K562 (cell line): Measurements from ENCODE around the gene SKP2. TPM values are rescaled to one million over a fixed set of nuclear protein-coding genes. Genes with fewer than 3 reads are reported as not detected.

Experiments used
- ATAC-seq: fragments of 200-7000 bp; cut with Tn5 transposase; 3 replicates; pipeline ENCODE4 v1.9.1; 2020; ENCODE audit warnings: moderate library complexity
- Bru-seq: library from RNA; stranded (reverse); fragments of 400-500 nt; gene quantifications from one replicate; lab custom pipeline; 2021; lab: Mats Ljungman, UMichigan
- BruChase-seq, 2 experiments: library from RNA; stranded (reverse); fragments of 400-500 nt; gene quantifications; one replicate each; lab custom pipeline; 2021; lab: Mats Ljungman, UMichigan
- BruUV-seq: library from RNA; stranded (reverse); fragments of 400-500 nt; replicated peaks from 2 replicates; lab custom pipeline; 2021; lab: Mats Ljungman, UMichigan
- CTCF ChIA-PET: fragments of 300-600 bp; formaldehyde crosslinking; extraction: SDS; loops from one replicate; lab custom pipeline; 2021; ENCODE audit warnings: low intra/inter-chr PET ratio; lab: Yijun Ruan, JAX
- POLR2A ChIA-PET: fragments of 300-600, 350-650 bp; sonication (Branson Sonifier 250); formaldehyde crosslinking; extraction: SDS; loops from one replicate; lab custom pipeline; 2021; ENCODE audit warnings: antibody characterized with exemption, inconsistent platforms; lab: Yijun Ruan, JAX
- DNase-seq, 4 experiments: peaks; one replicate each; pipeline versions ENCODE4 v3.0.0 to v3.0.0-alpha.2; 2011 to 2018; ENCODE audit warnings: low spot score in 3 of 4, mixed read lengths in 3 of 4; ENCODE audit errors: extremely low read depth in 1 of 4
- FAIRE-seq: peaks from 2 replicates; lab custom pipeline; 2011; peaks lifted over from hg19 to GRCh38; lab: Jason Lieb, UNC
- H2AFZ ChIP-seq: 2 replicates; pipeline ENCODE4 v1.6.0; 2011; ENCODE audit warnings: low read depth, low read length, control low read depth, inconsistent platforms
- H3K27ac ChIP-seq: fragments of 200-600 bp; 3 replicates; pipeline ENCODE4 v1.8.0; 2011; ENCODE audit warnings: low read depth, mild to moderate bottlenecking, control low read depth, inconsistent platforms, low read length, moderate library complexity, mixed read lengths; ENCODE audit errors: extremely low read depth
- H3K27me3 ChIP-seq, 2 experiments: fragments of 300-600 bp in 1 of 2; 2 replicates in 1 of 2; 3 replicates in 1 of 2; pipeline versions ENCODE4 v1.6.0 to v1.8.0; 2011; ENCODE audit warnings: inconsistent platforms in 2 of 2, low read length in 2 of 2, mild to moderate bottlenecking in 1 of 2, mixed read lengths in 1 of 2, moderate library complexity in 1 of 2; ENCODE audit not compliant: control insufficient read depth in 2 of 2, insufficient read depth in 2 of 2
- H3K36me3 ChIP-seq: fragments of 300-600 bp; 3 replicates; pipeline ENCODE4 v1.8.0; 2011; ENCODE audit warnings: mild to moderate bottlenecking, low read length, inconsistent platforms; ENCODE audit not compliant: control insufficient read depth, insufficient read depth
- H3K4me1 ChIP-seq, 2 experiments: fragments of 200-600 bp in 1 of 2; replicated peaks in 1 of 2; 2 replicates in 1 of 2; 3 replicates in 1 of 2; pipeline versions ENCODE4 v1.5.1 to v1.8.0; 2011; ENCODE audit warnings: inconsistent platforms in 2 of 2, low read length in 2 of 2, mild to moderate bottlenecking in 1 of 2, mixed read lengths in 1 of 2, moderate library complexity in 1 of 2; ENCODE audit not compliant: control insufficient read depth in 2 of 2, insufficient read depth in 2 of 2
- H3K4me2 ChIP-seq: 2 replicates; pipeline ENCODE4 v1.6.1; 2011; ENCODE audit warnings: low read length, control low read depth, inconsistent platforms, mixed read lengths; ENCODE audit not compliant: insufficient read depth
- H3K4me3 ChIP-seq: fragments of 200-600 bp; sonication (generic), shearing (Covaris generic); 2 replicates; pipeline ENCODE4 v1.5.1; 2016; ENCODE audit warnings: control low read depth, inconsistent platforms
- H3K79me2 ChIP-seq: fragments of 200-600 bp; 3 replicates; pipeline ENCODE4 v1.8.0; 2011; ENCODE audit warnings: low read length, inconsistent platforms; ENCODE audit not compliant: control insufficient read depth, insufficient read depth
- H3K9ac ChIP-seq, 2 experiments: 2 replicates each; pipeline versions ENCODE4 v1.6.0 to v1.6.1; 2011; ENCODE audit warnings: low read depth in 2 of 2, low read length in 2 of 2, control low read depth in 1 of 2, inconsistent platforms in 1 of 2, mild to moderate bottlenecking in 1 of 2, mixed read lengths in 1 of 2; ENCODE audit not compliant: insufficient read depth in 1 of 2
- H3K9me1 ChIP-seq: one replicate; pipeline ENCODE4 v1.6.0; 2011; ENCODE audit warnings: inconsistent platforms, mild to moderate bottlenecking, low read length, moderate library complexity; ENCODE audit not compliant: control insufficient read depth, insufficient read depth
- H3K9me3 ChIP-seq: replicated peaks from 2 replicates; pipeline ENCODE4 v1.5.1; 2011; ENCODE audit warnings: low read depth, low read length, inconsistent platforms; ENCODE audit not compliant: control insufficient read depth, insufficient read depth
- H4K20me1 ChIP-seq: replicated peaks from 2 replicates; pipeline ENCODE4 v1.6.1; 2011; ENCODE audit warnings: low read length, inconsistent platforms, mixed read lengths; ENCODE audit not compliant: control insufficient read depth, insufficient read depth
- CBFA2T2 ChIP-seq: fragments of 450-650 bp; conservative IDR thresholded peaks from 2 replicates; pipeline ENCODE4 v1.6.1; 2017; ENCODE audit warnings: mild to moderate bottlenecking
- EWSR1 ChIP-seq: fragments of 450-650 bp; IDR thresholded peaks from 2 replicates; pipeline ENCODE4 v1.6.1; 2018; ENCODE audit warnings: borderline replicate concordance, mild to moderate bottlenecking, low read depth, moderate library complexity; ENCODE audit not compliant: partially characterized antibody
- FOXK1 ChIP-seq: sonication (generic); formaldehyde crosslinking; IDR thresholded peaks from 2 replicates; pipeline ENCODE4 v1.8.0; 2022; ENCODE audit warnings: missing genetic modification reagents, mild to moderate bottlenecking, borderline replicate concordance
- HIVEP1 ChIP-seq: fragments of 250-450 bp; sonication (Bioruptor Pico); IDR thresholded peaks from 2 replicates; pipeline ENCODE4 v1.4.0; 2020; ENCODE audit warnings: mild to moderate bottlenecking
- PHF20 ChIP-seq: fragments of 450-650 bp; IDR thresholded peaks from 2 replicates; pipeline ENCODE4 v1.6.1; 2018; ENCODE audit not compliant: partially characterized antibody
- PHF21A ChIP-seq: fragments of 450-650 bp; IDR thresholded peaks from 2 replicates; pipeline ENCODE4 v1.6.1; 2017; ENCODE audit warnings: low read depth, borderline replicate concordance
- ZHX1 ChIP-seq: fragments of 150-350 bp; conservative IDR thresholded peaks from 2 replicates; pipeline ENCODE4 v1.6.1; 2014; ENCODE audit warnings: low read length
- WGBS: fragments of 100-300 bp; shearing (Covaris generic); methylation state at CpG from one replicate; pipeline ENCODE4 v1.1.6; 2016; ENCODE audit warnings: low coverage, mixed read lengths; ENCODE audit not compliant: insufficient coverage; ENCODE audit errors: missing lambda C conversion rate; 5-methylcytosine and 5-hydroxymethylcytosine counted together
- in situ Hi-C: fragments of 300-500 bp; cut with MboI; formaldehyde crosslinking; loops from 4 replicates; pipeline ENCODE4 v1.15.0; 2018; ENCODE audit warnings: inconsistent platforms, mixed read lengths
- intact Hi-C: fragments of 100-400 bp; cut with micrococcal nuclease; formaldehyde crosslinking; loops from 2 replicates; pipeline ENCODE4 v1.14.2; 2022
- long read RNA-seq, 3 experiments: library from polyadenylated mRNA in 2 of 3; library from RNA in 1 of 3; unstranded in 2 of 3; stranded (forward) in 1 of 3; transcript quantifications; one replicate each; pipeline ENCODE4 v2.0.0, GENCODE V29; 2019 to 2022
- polyA minus RNA-seq, 3 experiments: library from RNA; depleted of rRNA, polyadenylated mRNA; stranded (reverse); fragments of >200 nt; gene quantifications; 2 replicates each; pipeline ENCODE4 v1.2.3, GENCODE V29; 2011
- polyA plus RNA-seq, 8 experiments: library from polyadenylated mRNA; depleted of rRNA in 4 of 8; stranded (reverse) in 5 of 8; unstranded in 3 of 8; fragments of >200 nt; fragmentation: Nextera tagmentation in 2 of 8; fragmentation: Illumina TruSeq in 1 of 8; extraction: Ambion mirVana in 2 of 8; extraction: Trizol in 1 of 8; gene quantifications; 2 replicates each; pipeline versions ENCODE4 v1.2.1 to v1.2.3, GENCODE V29; 2011 to 2014; ENCODE audit warnings: inconsistent platforms in 1 of 8, missing spikeins in 1 of 8
- total RNA-seq, 7 experiments: library from RNA; depleted of rRNA in 6 of 7; stranded (reverse); fragments of >200 nt in 6 of 7; fragmentation: Illumina TruSeq in 2 of 7; extraction: Trizol in 2 of 7; gene quantifications; 2 replicates each; pipeline versions ENCODE4 v1.2.1 to v1.2.3, GENCODE V29; 2011 to 2021; ENCODE audit warnings: low replicate concordance in 1 of 7

The SKP2 gene
- total RNA-seq (2011; cell fraction: chromatin; rRNA removed; ENCODE audit: low replicate concordance), result 28.4 and 31.8 TPM in 2 replicates
- 24.7 and 27.8 TPM in 2 replicates for total RNA-seq (2011; cell fraction: nucleolus; rRNA removed)
- total RNA-seq (2011; cell fraction: nucleoplasm; rRNA removed), result 25.7 and 27.4 TPM in 2 replicates
- 48.4 and 65.3 TPM in 2 replicates for total RNA-seq (2014; rRNA removed)
- total RNA-seq (2014; rRNA removed; fragmentation: Illumina TruSeq; extraction: Trizol), result 77.3 and 80.8 TPM in 2 replicates
- 91.4 and 97.5 TPM in 2 replicates for total RNA-seq (2015; rRNA removed; fragmentation: Illumina TruSeq; extraction: Trizol)
- 88.6 and 103 TPM in 2 replicates for total RNA-seq (2021)
- 81.4 and 84.4 TPM in 2 replicates for polyA plus RNA-seq (2011; rRNA removed)
- polyA plus RNA-seq (2011; cell fraction: cytosol; rRNA removed), result 56.2 and 87.8 TPM in 2 replicates
- 56.6 and 58.2 TPM in 2 replicates for polyA plus RNA-seq (2011; cell fraction: nucleus; rRNA removed)
- 36.2 and 50.9 TPM in 2 replicates for polyA plus RNA-seq (2012)
- polyA plus RNA-seq (2014; fragmentation: Illumina TruSeq; extraction: Trizol), result 62.3 and 85.4 TPM in 2 replicates
- 10 to 100 TPM; 30.0 to 48.3 TPM for polyA plus RNA-seq (2014; fragmentation: Nextera tagmentation; extraction: Ambion mirVana)
- polyA plus RNA-seq (2014; rRNA removed), result 54.1 and 60.6 TPM in 2 replicates
- 97.0 and 97.2 TPM in 2 replicates for polyA minus RNA-seq (2011; rRNA and poly(A)+ RNA removed)
- polyA minus RNA-seq (2011; cell fraction: cytosol; rRNA and poly(A)+ RNA removed), result 64.3 and 65.9 TPM in 2 replicates
- polyA minus RNA-seq (2011; cell fraction: nucleus; rRNA and poly(A)+ RNA removed), result 31.9 and 65.2 TPM in 2 replicates
- percentile 90 among the genes with signal in this experiment for Bru-seq, nascent RNA
- BruChase-seq, experiment 1, labeled RNA remaining after a 2-hour chase, result percentile 92 among the genes with signal in this experiment
- BruChase-seq, experiment 2, labeled RNA remaining after a 6-hour chase, result percentile 93 among the genes with signal in this experiment
- long read RNA-seq, experiment 1, transcript SKP2-202 (10 exons, 3,759 nt), result major isoform, 56 of 167 reads
- long read RNA-seq, experiment 1, transcript SKP2-201 (10 exons, 1,537 nt), result minor isoform, 41 of 167 reads
- long read RNA-seq, experiment 1, partial matches to known transcripts, result 19 of 167 reads
- long read RNA-seq, experiment 1, other reads (novel, unspliced or antisense), result 50 of 167 reads
- long read RNA-seq, experiment 2, transcript SKP2-201 (10 exons, 1,537 nt), result major isoform, 14 of 52 reads
- long read RNA-seq, experiment 2, partial matches to known transcripts, result 3 of 52 reads
- long read RNA-seq, experiment 2, other reads (novel, unspliced or antisense), result 34 of 52 reads
- long read RNA-seq, experiment 3, transcript SKP2-201 (10 exons, 1,537 nt), result major isoform, 27 of 49 reads
- long read RNA-seq, experiment 3, transcript SKP2-202 (10 exons, 3,759 nt), result minor isoform, 12 of 49 reads
- long read RNA-seq, experiment 3, partial matches to known transcripts, result 3 of 49 reads
- long read RNA-seq, experiment 3, other reads (novel, unspliced or antisense), result 7 of 49 reads

- in situ Hi-C loops (no loop called here), intact Hi-C loops (loop anchor here (1.0 kb wide), 1 partner anchor 91 kb away; no protein-coding TSS in a partner anchor)
- H3K4me2 ChIP-seq, result peak within 1 kb of the TSS; percentile 98
- peak within 1 kb of the TSS; percentile 80 for H3K27ac ChIP-seq
- peaks cover 41% of the 10 kb centered on the region for H3K36me3 ChIP-seq
- H2AFZ ChIP-seq, result peak within 1 kb of the TSS; percentile 93
- TSS peak; percentile 52 for BruUV-seq
- CTCF ChIA-PET, result interaction anchor here (0.6 to 0.7 kb wide), 2 partner anchors 66 to 76 kb away, joined by 3 read pairs; no protein-coding TSS in a partner anchor
- H3K79me2 ChIP-seq, result peaks cover 98% of the 10 kb centered on the region
- peak; percentile 96 for ATAC-seq
- H3K9ac ChIP-seq, result peak within 1 kb of the TSS; percentile 88 to 96
- H4K20me1 ChIP-seq, result no peaks in the 10 kb centered on the region
- H3K4me3 ChIP-seq, result peak within 1 kb of the TSS; percentile 66
- POLR2A ChIA-PET, result interaction anchor here (0.6 to 2.0 kb wide), 15 partner anchors 10 to 910 kb away, joined by 3 to 9 read pairs (median 4); partner anchors contain the start of gene NADK2
- FAIRE-seq, result peak; percentile 98
- H3K4me1 ChIP-seq, result peaks cover 6 to 16% of the 10 kb centered on the region in 2 experiments
- no peaks in the 10 kb centered on the region for H3K9me3 ChIP-seq
- H3K27me3 ChIP-seq, result no peaks in the 10 kb centered on the region
- no peaks in the 10 kb centered on the region for H3K9me1 ChIP-seq
- peak; percentile 93 to 99 (median 95) for DNase-seq
- 1% methylated on average over 73 of the region's 81 CpGs for WGBS
- no peak for TF ChIP-seq CBFA2T2
- TF ChIP-seq FOXK1 (CRISPR knock-in tag), result no peak
- TF ChIP-seq EWSR1, result no peak
- TF ChIP-seq ZHX1, result no peak
- TF ChIP-seq PHF20, result peak; percentile 76
- no peak for TF ChIP-seq PHF21A
- no peak for TF ChIP-seq HIVEP1 (CRISPR knock-in tag)
These were observed at the start of gene SKP2, which contains the start of gene LMBRD2 for GRCh38 chr5:36151434-36152323. TSS of gene SKP2 (plus strand) at chr5:36152111. CDS start at chr5:36152263, 152 bp downstream. TSS of gene LMBRD2 (minus strand) at chr5:36151887. CDS start at chr5:36143349, 8,538 bp downstream.
